Activated T-cell treated with anti-CD3 and anti-CD28 coated beads for 1 hour (primary cell): Measurements from ENCODE around the gene PIWIL4.
"Not testable (repeated sequence)": the region's sequence is repeated elsewhere in the genome, so short reads cannot be mapped to it uniquely, and the experiment has no call there.

ENCODE experiments used
- DNase-seq: peaks from one replicate; pipeline ENCODE4 v3.0.0-alpha.2; 2020; ENCODE audit warnings: low read depth

Gene PIWIL4

GRCh38 chr11:94638301-94638901 lies 71.2 kb downstream of the PIWIL4 start:
- DNase-seq, result no peak

GRCh38 chr11:94638902-94639373 lies 71.8 kb downstream of the PIWIL4 start:
- no peak for DNase-seq

GRCh38 chr11:94639901-94640721 lies 72.9 kb downstream of the PIWIL4 start:
- no peak for DNase-seq

- DNase-seq, result no peak
These were observed 74.1 kb downstream of the PIWIL4 start for GRCh38 chr11:94641167-94641761.

- not testable (repeated sequence) for DNase-seq
These were observed 76.0 kb downstream of the PIWIL4 start for GRCh38 chr11:94643186-94643585.

- DNase-seq, result no peak
These were observed 80.8 kb downstream of the PIWIL4 start for GRCh38 chr11:94647926-94648325.

GRCh38 chr11:94648789-94649188 lies 81.6 kb downstream of the PIWIL4 start:
- no peak for DNase-seq

- no peak for DNase-seq
These were observed 82.1 kb downstream of the PIWIL4 start for GRCh38 chr11:94649254-94649653.

- no peak for DNase-seq
These were observed 82.9 kb downstream of the PIWIL4 start for GRCh38 chr11:94649964-94650623.

GRCh38 chr11:94650756-94651155 lies 83.6 kb downstream of the PIWIL4 start:
- DNase-seq, result no peak

GRCh38 chr11:94652735-94653284 lies 85.6 kb downstream of the PIWIL4 start:
- DNase-seq, result no peak

GRCh38 chr11:94653561-94653960 lies 86.4 kb downstream of the PIWIL4 start:
- DNase-seq, result no peak

GRCh38 chr11:94654201-94654600 lies 87.0 kb downstream of the PIWIL4 start:
- DNase-seq, result no peak

- no peak for DNase-seq
These were observed 88.1 kb downstream of the PIWIL4 start for GRCh38 chr11:94655291-94655690.

- no peak for DNase-seq
These were observed 88.8 kb downstream of the PIWIL4 start for GRCh38 chr11:94655956-94656355.

- DNase-seq, result no peak
These were observed 89.8 kb downstream of the PIWIL4 start for GRCh38 chr11:94656968-94657367.

- DNase-seq, result no peak
These were observed 90.5 kb downstream of the PIWIL4 start for GRCh38 chr11:94657629-94658028.

- no peak for DNase-seq
These were observed 91.2 kb downstream of the PIWIL4 start for GRCh38 chr11:94658386-94658785.

GRCh38 chr11:94658888-94659287 lies 91.7 kb downstream of the PIWIL4 start:
- no peak for DNase-seq

GRCh38 chr11:94661444-94661843 lies 94.3 kb downstream of the PIWIL4 start:
- no peak for DNase-seq

GRCh38 chr11:94662065-94662779 lies 95.1 kb downstream of the PIWIL4 start:
- DNase-seq, result no peak
